ENCODE measurements around the gene GLI3. TPM values are rescaled to one million over a fixed set of nuclear protein-coding genes. Genes with fewer than 3 reads are reported as not detected.

Gene GLI3
- total RNA-seq, 1 donor from 2014 or later, result 3.3 TPM

GRCh38 chr7:41974870-41975557, 262.0 kb downstream of the GLI3 start:
- DNase-seq (no peak), ATAC-seq (ENCODE audit: poor library complexity) (no peak)
- intact Hi-C loops (cut with DNase I), result loop anchor here (5.0 to 10.0 kb wide), 2 partner anchors 33 to 860 kb away; no protein-coding TSS in a partner anchor

- ATAC-seq (ENCODE audit: poor library complexity), result no peak
- intact Hi-C loops (cut with DNase I), result loop anchor here (10.0 kb wide), 1 partner anchor 862 kb away; no protein-coding TSS in a partner anchor
- no peak for DNase-seq
Measured at GRCh38 chr7:41973202-41973730, 263.7 kb downstream of the GLI3 start.

- no peak for DNase-seq
- no peak for ATAC-seq (ENCODE audit: poor library complexity)
- intact Hi-C loops (cut with DNase I), result loop anchor here (10.0 kb wide), 1 partner anchor 862 kb away; no protein-coding TSS in a partner anchor
Measured at GRCh38 chr7:41972776-41973175, 264.2 kb downstream of the GLI3 start.

GRCh38 chr7:41972270-41972669, 264.7 kb downstream of the GLI3 start:
- ATAC-seq (ENCODE audit: poor library complexity) (no peak), DNase-seq (no peak)
- intact Hi-C loops (cut with DNase I), result loop anchor here (10.0 kb wide), 1 partner anchor 863 kb away; no protein-coding TSS in a partner anchor

- intact Hi-C loops (cut with DNase I), result loop anchor here (10.0 kb wide), 1 partner anchor 863 kb away; no protein-coding TSS in a partner anchor
- no peak for ATAC-seq (ENCODE audit: poor library complexity)
- no peak for DNase-seq
Measured at GRCh38 chr7:41971640-41972187, 265.3 kb downstream of the GLI3 start.

GRCh38 chr7:41970941-41971340, 266.1 kb downstream of the GLI3 start:
- intact Hi-C loops (cut with DNase I), result loop anchor here (10.0 kb wide), 1 partner anchor 864 kb away; no protein-coding TSS in a partner anchor

GRCh38 chr7:41969561-41970105, 267.4 kb downstream of the GLI3 start:
- intact Hi-C loops (cut with DNase I), result loop anchor here (10.0 kb wide), 1 partner anchor 865 kb away; no protein-coding TSS in a partner anchor
- DNase-seq, result no peak
- ATAC-seq (ENCODE audit: poor library complexity), result no peak

More at GRCh38 chr7:41970941-41971340, 266.1 kb downstream of the GLI3 start:
- no peak for ATAC-seq (ENCODE audit: poor library complexity)
- no peak for DNase-seq

GRCh38 chr7:41967156-41967555, 269.9 kb downstream of the GLI3 start:
- DNase-seq, result no peak
- intact Hi-C loops (cut with DNase I), result no loop called here
- ATAC-seq (ENCODE audit: poor library complexity), result no peak

- intact Hi-C loops (cut with DNase I), result no loop called here
- ATAC-seq (ENCODE audit: poor library complexity), result no peak
- DNase-seq, result no peak
Measured at GRCh38 chr7:41965951-41966505, 271.0 kb downstream of the GLI3 start.

GRCh38 chr7:41964849-41965745, 271.9 kb downstream of the GLI3 start:
- ATAC-seq (ENCODE audit: poor library complexity) (no peak), DNase-seq (no peak)

GRCh38 chr7:41964183-41964753, 272.7 kb downstream of the GLI3 start:
- intact Hi-C loops (cut with DNase I), result no loop called here

More at GRCh38 chr7:41964849-41965745, 271.9 kb downstream of the GLI3 start:
- intact Hi-C loops (cut with DNase I), result no loop called here

GRCh38 chr7:41956705-41957104, 280.3 kb downstream of the GLI3 start:
- intact Hi-C loops (cut with DNase I), result no loop called here
- peak; percentile 35 for ATAC-seq (ENCODE audit: poor library complexity)
- DNase-seq, result peak; percentile 46

More at GRCh38 chr7:41964183-41964753, 272.7 kb downstream of the GLI3 start:
- ATAC-seq (ENCODE audit: poor library complexity) (no peak), DNase-seq (no peak)

GRCh38 chr7:41955893-41956675, 280.9 kb downstream of the GLI3 start:
- intact Hi-C loops (cut with DNase I), result no loop called here
- ATAC-seq (ENCODE audit: poor library complexity), result peak; percentile 99

GRCh38 chr7:41955451-41955850, 281.6 kb downstream of the GLI3 start:
- no peak for DNase-seq
- ATAC-seq (ENCODE audit: poor library complexity), result peak; percentile 6
- intact Hi-C loops (cut with DNase I), result no loop called here

More at GRCh38 chr7:41955893-41956675, 280.9 kb downstream of the GLI3 start:
- peak; percentile 96 for DNase-seq

- ATAC-seq (ENCODE audit: poor library complexity) (peak; percentile 13), DNase-seq (no peak)
- intact Hi-C loops (cut with DNase I), result no loop called here
Measured at GRCh38 chr7:41954976-41955375, 282.0 kb downstream of the GLI3 start.

GRCh38 chr7:41948503-41948902, 288.5 kb downstream of the GLI3 start:
- intact Hi-C loops (cut with DNase I), result no loop called here
- DNase-seq, result no peak

GRCh38 chr7:41943094-41943577, 293.9 kb downstream of the GLI3 start:
- DNase-seq (peak; percentile 88), ATAC-seq (ENCODE audit: poor library complexity) (peak; percentile 96)
- intact Hi-C loops (cut with DNase I), result loop anchor here (5.0 kb wide), 2 partner anchors 34 to 899 kb away; no protein-coding TSS in a partner anchor

More at GRCh38 chr7:41948503-41948902, 288.5 kb downstream of the GLI3 start:
- no peak for ATAC-seq (ENCODE audit: poor library complexity)
